ENCODE data around the gene LATS2.
"Not testable (repeated sequence)": the region's sequence is repeated elsewhere in the genome, so short reads cannot be mapped to it uniquely, and the experiment has no call there.

The LATS2 gene

DNA sequence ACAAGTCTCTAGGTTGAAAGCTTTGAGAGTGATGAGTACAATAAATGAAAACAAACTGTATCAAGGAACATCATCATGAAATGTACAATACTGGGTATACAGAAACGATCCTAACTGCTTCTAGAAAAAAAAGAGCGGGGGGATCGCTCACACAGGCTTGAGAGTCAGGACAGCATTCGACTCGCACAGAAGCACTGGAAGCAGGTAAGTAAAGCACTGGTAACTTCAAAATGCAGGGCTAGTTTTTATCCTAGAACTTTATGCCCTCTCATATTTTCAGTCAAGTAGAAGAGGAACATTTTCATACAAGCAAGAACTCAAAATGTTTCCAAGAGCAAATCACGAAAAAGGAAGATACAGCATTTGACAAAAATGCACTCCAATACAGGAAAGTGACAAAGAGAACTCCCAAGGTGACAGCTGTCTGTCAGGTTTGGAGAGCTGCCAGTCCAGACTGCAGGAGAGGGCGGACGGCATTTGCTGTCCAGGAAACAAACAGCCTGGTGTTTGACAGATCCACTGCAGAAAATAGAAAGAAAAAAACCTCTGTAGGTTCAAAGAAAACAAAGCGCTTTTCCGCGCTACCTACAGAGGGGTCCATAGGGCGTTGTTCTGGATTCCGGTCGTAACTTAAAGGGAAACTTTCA is 100.6 kb downstream of the LATS2 start:
- DNase-seq (ENCODE audit: low read depth): no peak

DNA sequence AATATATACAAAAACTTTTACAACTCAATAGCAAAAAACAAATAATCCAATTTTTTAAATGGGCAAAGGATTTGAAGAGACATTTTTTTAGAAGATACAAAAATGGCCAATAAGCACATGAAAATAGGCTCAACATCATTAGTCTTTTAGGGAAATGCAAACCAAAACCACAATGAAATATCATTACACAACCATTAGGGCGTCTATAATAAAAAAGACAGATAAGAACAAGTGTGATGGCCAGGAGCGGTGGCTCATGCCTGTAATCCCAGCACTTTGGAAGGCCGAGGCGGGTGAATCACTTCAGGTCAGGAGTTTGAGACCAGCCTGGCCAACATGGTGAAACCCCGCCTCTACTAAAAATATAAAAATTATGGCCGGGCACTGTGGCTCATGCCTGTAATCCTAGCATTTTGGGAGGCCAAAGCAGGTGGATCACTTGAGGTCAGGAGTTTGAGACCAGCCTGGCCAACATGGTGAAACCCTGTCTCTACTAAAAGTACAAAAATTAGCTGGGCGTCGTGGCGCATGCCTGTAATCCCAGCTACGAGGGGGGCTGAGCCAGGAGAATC is 104.3 kb downstream of the LATS2 start:
- DNase-seq (ENCODE audit: low read depth): not testable (repeated sequence)

DNA sequence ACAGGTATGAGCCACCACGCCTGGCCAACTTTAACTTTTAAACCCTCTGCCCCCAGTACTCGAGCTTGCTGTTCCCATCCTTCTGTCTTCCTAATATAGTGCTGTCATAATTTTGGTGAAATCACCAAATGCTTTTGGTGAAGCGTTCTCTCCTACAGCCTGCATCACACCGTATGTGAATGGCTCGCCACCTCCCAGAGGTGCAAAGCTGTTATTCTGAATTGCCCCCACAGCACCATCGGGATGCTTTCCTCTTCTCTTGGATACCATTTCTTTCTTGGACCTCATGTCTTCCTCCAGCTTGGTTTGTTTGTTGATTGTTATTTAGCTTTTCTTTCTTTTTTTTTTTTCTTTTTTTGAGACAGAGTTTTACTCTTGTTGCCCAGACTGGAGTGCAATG is 105.9 kb downstream of the LATS2 start:
- DNase-seq (ENCODE audit: low read depth): no peak

DNA sequence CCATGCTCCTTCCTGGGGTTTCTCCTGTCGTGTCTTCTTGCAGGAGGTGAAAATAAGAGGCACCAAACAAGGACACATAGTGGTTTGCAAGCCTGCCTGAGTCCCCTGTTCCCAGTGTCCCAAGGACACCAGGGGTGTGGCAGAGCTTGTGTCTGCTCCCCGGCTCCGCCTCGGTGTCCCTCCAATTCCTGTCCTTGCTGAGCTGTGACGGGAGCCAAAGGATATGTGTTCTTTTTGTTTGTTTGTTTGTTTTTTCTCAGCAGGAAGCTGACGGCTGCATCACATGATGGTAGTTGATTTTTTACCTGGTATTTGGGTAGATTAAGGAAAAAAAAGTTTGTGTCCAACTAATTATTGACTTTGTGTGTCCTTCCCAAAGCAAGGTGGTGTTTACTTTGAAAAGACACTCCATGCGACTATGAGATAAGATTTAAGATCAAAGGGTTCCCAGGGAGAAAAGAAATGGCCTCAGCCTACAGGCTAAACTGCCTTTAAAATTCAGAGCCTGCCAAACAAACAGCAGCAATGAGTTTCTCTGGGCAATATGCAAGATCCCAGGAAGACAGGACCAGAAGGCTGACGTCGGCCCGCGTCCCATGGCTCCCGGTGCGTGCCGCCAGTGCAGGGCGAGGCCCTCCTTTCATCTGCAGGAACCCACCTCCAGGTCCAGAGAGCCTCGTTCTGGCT is 108.0 kb downstream of the LATS2 start:
- no peak for DNase-seq (ENCODE audit: low read depth)

DNA sequence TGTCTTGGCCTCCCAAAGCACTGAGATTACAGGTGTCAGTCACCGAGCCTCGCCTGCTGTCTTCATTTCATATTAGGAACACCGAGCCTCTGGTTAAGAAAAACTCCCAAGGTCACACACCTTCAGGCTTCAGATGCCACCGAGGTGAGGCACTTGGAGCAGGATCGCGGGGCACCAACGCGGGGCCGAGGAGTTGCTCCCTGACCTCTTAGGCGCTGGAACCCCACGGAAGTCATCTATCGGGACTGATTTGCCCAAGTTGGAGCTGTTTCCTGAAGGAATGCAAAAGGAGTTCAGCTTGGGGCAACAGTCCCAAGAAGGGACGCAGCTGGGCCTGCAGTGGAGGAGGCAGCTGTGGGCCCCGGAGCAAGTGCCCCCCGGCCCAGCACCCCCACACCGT is 108.5 kb downstream of the LATS2 start:
- no peak for DNase-seq (ENCODE audit: low read depth)

DNA sequence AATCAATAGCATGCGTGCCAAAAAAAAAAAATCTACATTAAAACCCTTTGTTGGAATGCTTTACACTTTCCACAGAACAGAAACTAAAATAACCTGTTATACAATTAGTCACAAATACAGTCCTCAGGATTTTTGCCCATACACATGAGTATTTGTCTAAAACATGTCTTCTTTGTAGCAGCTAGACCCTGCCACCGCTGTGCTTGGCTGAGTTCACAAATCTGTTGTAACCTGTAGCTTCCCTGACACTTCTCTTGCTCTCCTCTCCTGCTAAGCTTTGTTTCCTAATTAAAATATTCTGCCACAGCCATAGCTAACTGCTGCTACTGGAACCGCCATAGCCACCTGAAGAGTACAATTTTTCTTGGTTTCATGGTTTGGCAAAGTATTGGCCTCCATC is 113.4 kb downstream of the LATS2 start:
- not testable (repeated sequence) for DNase-seq (ENCODE audit: low read depth)

DNA sequence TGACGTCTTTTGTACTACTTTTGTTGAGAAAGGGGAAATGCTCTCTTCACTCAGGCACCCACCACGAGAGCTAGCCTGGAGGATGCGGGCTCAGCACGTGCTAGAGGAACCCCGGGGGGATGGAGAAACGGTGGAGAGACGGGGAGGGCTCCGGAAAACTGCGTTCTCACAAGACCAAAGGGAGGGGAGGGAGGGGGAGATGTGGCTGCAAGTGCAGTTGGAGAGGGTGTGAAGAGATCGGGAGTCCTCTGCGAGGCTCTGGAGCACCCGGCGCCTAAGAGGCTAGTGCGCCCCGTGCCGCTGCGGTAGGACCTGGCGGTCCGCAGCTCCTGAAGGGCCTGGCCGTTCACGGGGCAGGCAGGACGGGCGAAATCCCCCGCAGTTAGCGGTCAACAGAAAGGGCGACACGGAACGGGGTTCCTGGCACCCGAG is 115.4 kb downstream of the LATS2 start:
- no peak for DNase-seq (ENCODE audit: low read depth)

DNA sequence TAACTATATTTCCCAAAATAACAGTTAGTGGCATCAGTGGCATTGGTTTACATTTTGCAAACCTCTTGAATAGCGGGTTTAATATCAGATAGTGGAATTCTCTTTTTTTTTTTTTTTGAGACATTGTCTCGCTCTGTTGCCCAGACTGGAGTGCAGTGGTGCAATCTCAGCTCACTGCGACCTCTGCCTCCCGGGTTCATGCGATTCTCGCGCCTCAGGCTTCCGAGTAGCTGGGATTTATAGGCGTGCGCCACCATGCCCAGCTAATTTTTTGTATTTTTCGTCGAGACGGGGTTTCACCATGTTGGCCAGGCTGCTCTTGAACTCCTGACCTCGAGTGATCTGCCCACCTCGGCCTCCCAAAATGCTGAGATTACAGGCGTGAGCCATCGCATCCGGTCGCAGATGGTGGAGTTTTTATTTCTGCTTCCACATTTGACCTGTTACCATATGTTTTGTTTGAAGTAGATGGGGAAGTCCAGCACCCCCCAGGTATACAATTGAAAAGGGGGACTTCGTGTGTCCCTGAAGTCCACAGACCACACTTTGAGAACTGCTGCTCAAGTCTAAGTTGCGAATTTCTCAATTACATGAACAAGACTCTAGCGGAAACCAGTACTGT is 118.3 kb downstream of the LATS2 start:
- DNase-seq (ENCODE audit: low read depth): no peak

DNA sequence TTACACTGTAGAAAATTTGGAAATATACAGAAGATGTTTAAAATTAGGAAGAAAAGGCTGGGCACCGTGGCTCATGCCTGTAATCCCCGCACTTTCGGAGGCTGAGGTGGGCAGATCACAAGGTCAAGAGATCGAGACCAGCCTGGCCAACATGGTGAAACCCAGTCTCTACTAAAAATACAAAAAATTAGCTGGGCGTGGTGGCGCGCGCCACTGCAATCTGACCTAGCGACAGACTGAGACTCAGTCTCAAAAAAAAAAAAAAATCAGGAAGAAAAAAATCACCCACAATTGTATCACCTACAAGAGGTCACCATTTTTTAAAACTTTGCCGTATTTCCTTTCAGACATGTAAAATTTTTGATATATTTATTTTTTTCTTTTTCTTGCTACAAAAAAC is 120.9 kb downstream of the LATS2 start:
- DNase-seq (ENCODE audit: low read depth): not testable (repeated sequence)

DNA sequence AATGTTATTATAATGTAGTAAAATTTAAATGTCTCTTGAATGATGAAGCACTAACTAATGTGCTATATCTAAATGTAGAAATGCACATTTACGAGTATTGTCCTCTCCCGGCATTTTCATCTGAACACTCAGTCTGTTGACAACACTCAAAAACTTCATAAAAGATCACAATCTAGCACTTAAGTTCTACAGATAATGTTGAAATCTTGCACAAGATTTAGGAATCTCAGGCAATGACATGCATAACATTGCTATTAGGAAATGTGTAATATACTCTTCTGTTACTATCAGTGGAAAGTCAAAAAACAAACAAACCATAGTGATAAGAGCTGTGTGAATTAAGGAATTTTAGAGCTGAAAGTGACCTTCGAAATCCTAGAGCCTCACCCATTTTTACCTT is 121.3 kb downstream of the LATS2 start:
- no peak for DNase-seq (ENCODE audit: low read depth)

DNA sequence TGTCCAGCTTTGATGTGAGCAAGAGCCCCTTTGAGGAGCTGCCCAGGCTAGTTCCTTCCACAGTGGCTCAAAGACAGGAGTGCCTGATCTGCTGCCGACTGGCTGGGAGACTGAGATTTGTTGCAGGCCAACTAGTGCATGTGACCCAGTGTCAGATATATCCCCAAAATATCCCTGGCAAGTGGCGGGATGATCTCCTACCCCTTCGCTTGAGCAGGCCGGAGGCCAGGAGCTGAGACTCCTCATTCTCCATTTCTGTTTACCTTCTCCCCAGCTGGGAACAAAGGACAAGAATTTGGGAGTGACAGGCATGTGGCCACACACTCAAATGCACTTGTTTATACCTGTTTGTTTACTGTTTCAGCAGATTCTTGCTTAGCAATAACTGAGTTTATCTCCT is 121.7 kb downstream of the LATS2 start:
- DNase-seq (ENCODE audit: low read depth): no peak

DNA sequence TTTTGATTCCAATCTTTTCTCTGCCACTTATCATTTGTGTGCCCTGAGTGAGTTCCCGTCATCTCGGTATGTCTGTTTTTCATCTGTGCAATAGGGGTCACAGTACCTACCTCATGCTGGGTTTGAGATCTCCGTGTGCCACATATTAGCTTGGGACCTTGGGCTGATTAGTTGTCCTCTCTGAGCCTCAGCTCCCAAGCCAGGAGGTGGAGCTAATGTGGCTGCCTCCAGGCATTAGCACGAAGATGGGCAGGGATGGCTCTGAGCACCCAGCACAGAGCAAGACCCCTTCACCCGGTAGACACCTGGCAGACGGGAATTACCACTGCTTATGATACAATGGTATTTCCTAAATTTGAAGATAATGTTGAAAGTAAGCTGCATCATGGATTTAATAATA is 123.1 kb downstream of the LATS2 start:
- no peak for DNase-seq (ENCODE audit: low read depth)

DNA sequence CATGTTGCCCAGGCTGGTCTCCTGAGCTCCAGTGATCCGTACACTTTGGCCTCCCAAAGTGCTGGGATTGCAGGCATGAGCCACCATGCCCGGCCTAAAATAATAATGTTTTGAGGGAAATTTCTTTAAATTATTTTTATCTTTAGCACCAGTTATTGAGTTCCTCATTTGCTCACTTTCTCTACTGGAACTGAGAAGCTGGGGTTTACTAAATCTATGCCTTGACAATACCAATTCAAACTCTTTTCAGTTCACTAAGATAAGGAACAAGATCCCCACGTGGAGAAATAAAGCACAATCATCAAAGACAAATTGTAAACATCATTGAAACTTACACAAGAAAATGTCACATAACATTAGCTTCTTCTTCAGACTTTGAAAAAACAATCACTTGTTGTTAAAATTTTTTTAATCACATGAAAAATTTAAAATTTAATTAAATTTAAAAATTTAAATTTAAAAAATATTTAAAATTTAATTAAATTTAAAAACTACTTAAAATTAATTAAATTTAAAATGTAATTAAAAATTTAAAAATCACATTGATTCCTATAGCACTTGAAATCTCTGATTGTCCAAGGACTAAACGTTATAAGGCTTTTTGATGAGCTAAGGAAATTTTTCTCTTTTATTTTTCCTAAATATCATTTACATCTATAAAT is 133.7 kb downstream of the LATS2 start:
- DNase-seq (ENCODE audit: low read depth): no peak

DNA sequence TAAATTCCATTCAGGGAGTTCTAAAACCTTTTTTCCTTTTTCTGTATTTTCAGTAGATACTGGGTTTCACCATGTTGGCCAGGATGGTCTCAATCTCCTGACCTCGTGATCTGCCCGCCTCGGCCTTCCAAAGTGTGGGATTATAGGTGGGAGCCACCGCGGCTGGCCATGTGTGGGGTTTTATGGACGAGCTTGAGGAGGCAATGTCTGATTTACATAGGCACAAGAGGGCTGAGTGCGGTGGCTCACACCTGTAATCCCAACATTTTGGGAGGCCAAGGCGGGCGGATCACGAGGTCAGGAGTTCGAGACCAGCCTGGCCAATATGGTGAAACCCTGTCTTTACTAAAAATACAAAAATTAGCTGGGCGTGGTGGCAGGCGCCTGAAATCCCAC is 136.0 kb downstream of the LATS2 start:
- DNase-seq (ENCODE audit: low read depth): not testable (repeated sequence)

DNA sequence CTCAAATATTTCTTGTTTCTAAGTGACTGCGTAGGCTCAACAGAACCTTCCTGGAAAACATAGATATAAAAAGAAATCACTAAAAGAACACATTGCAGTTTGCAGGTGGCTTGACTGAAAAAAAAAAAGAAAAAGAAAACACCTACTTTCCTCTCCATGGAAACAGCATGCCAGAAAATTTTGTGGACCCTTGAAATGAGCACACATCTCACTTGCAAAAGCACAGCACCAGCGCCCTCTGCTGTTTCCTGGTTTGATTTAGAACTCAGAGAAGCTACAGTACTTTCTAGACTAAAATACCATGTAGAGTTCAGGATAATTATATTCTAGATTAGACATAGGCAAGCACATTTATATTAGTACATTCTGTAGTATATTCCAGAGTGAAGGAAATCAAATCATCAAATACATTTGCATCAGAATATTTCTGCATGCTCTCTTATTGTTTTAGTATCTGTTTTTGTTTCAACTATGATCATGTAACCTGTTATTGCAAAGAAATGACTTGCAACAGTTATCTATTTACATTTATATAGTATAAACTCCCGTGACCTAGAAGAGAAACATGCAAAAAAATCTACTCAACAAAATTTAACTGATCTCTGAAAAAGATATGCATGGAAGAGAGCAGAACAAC is 136.5 kb downstream of the LATS2 start:
- peak; percentile 63 for DNase-seq (ENCODE audit: low read depth)

DNA sequence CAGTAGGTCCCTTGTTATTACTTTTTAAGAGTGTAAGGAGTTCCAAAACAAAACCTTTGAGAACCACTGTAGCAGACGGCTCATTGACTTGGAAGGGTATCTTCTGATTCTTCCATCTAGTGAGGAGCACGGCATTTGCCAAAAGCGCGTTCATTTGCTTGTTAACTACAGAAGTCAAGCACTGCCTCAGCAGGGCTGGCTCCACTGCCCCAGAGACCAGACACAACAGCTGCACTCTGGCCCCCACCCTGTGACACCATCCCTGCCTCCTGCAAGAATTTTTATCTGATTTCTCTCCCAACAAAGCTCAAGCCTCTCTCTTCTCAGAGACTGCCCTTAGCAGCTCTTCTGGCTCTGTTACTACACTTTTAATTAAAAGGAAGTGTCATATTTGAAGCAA is 138.1 kb downstream of the LATS2 start:
- DNase-seq (ENCODE audit: low read depth): no peak
